ENCODE measurements around the gene PATJ.
"Not testable (repeated sequence)": the region's sequence is repeated elsewhere in the genome, so short reads cannot be mapped to it uniquely, and the experiment has no call there.

Gene PATJ

GRCh38 chr1:62131093-62131725 is 388.9 kb downstream of the PATJ start:
- Histone ChIP-seq H3K9me3 (ENCODE audit: control insufficient read depth, low read length) (no peaks in the 10 kb centered on the region), H3K36me3 (ENCODE audit: control insufficient read depth, insufficient read depth, low read length) (no peaks in the 10 kb centered on the region), H3K27ac (ENCODE audit: insufficient read depth, low read depth, low read length, poor library complexity, severe bottlenecking) (no peak overlapping the region), H3K4me3 (ENCODE audit: insufficient read depth, low read depth, low read length) (no peak overlapping the region), H3K27me3 (ENCODE audit: control insufficient read depth, insufficient read depth, low read length, poor library complexity, severe bottlenecking) (no peaks in the 10 kb centered on the region), H3K4me1 (ENCODE audit: control insufficient read depth, insufficient read depth, low read length) (no peaks in the 10 kb centered on the region)
- WGBS, 2 experiments, result 68 to 71% methylated on average over 6 of the region's 6 CpGs

GRCh38 chr1:62138029-62138428 is 395.7 kb downstream of the PATJ start:
- WGBS, 2 experiments, result 69 to 77% methylated on average over 2 of the region's 3 CpGs
- Histone ChIP-seq H3K9me3 (ENCODE audit: control insufficient read depth, low read length) (no peaks in the 10 kb centered on the region), H3K36me3 (ENCODE audit: control insufficient read depth, insufficient read depth, low read length) (no peaks in the 10 kb centered on the region), H3K27ac (ENCODE audit: insufficient read depth, low read depth, low read length, poor library complexity, severe bottlenecking) (no peak overlapping the region), H3K4me1 (ENCODE audit: control insufficient read depth, insufficient read depth, low read length) (peaks cover 10% of the 10 kb centered on the region), H3K27me3 (ENCODE audit: control insufficient read depth, insufficient read depth, low read length, poor library complexity, severe bottlenecking) (no peaks in the 10 kb centered on the region), H3K4me3 (ENCODE audit: insufficient read depth, low read depth, low read length) (no peak overlapping the region)

GRCh38 chr1:62139410-62139809 is 397.1 kb downstream of the PATJ start:
- H3K9me3 ChIP-seq (ENCODE audit: control insufficient read depth, low read length), result no peaks in the 10 kb centered on the region
- H3K4me1 ChIP-seq (ENCODE audit: control insufficient read depth, insufficient read depth, low read length), result peaks cover 10% of the 10 kb centered on the region
- no peaks in the 10 kb centered on the region for H3K36me3 ChIP-seq (ENCODE audit: control insufficient read depth, insufficient read depth, low read length)
- H3K27ac ChIP-seq (ENCODE audit: insufficient read depth, low read depth, low read length, poor library complexity, severe bottlenecking), result no peak overlapping the region
- no peaks in the 10 kb centered on the region for H3K27me3 ChIP-seq (ENCODE audit: control insufficient read depth, insufficient read depth, low read length, poor library complexity, severe bottlenecking)
- no peak overlapping the region for H3K4me3 ChIP-seq (ENCODE audit: insufficient read depth, low read depth, low read length)
- 75 to 92% methylated on average over 1 of the region's 1 CpG for WGBS, 2 experiments

- Histone ChIP-seq H3K36me3 (ENCODE audit: control insufficient read depth, insufficient read depth, low read length) (no peaks in the 10 kb centered on the region), H3K4me3 (ENCODE audit: insufficient read depth, low read depth, low read length) (no peak overlapping the region), H3K27ac (ENCODE audit: insufficient read depth, low read depth, low read length, poor library complexity, severe bottlenecking) (no peak overlapping the region), H3K27me3 (ENCODE audit: control insufficient read depth, insufficient read depth, low read length, poor library complexity, severe bottlenecking) (no peaks in the 10 kb centered on the region), H3K9me3 (ENCODE audit: control insufficient read depth, low read length) (no peaks in the 10 kb centered on the region), H3K4me1 (ENCODE audit: control insufficient read depth, insufficient read depth, low read length) (peaks cover 10% of the 10 kb centered on the region)
- WGBS, 2 experiments, result 91 to 95% methylated on average over 4 of the region's 4 CpGs
Measured at GRCh38 chr1:62140666-62141065, 398.4 kb downstream of the PATJ start.

GRCh38 chr1:62142496-62142895 is 400.2 kb downstream of the PATJ start:
- no peaks in the 10 kb centered on the region for H3K27me3 ChIP-seq (ENCODE audit: control insufficient read depth, insufficient read depth, low read length, poor library complexity, severe bottlenecking)
- peaks cover 10% of the 10 kb centered on the region for H3K4me1 ChIP-seq (ENCODE audit: control insufficient read depth, insufficient read depth, low read length)
- 21 to 27% methylated on average over 5 of the region's 5 CpGs for WGBS, 2 experiments
- H3K9me3 ChIP-seq (ENCODE audit: control insufficient read depth, low read length), result no peaks in the 10 kb centered on the region
- no peaks in the 10 kb centered on the region for H3K36me3 ChIP-seq (ENCODE audit: control insufficient read depth, insufficient read depth, low read length)
- no peak overlapping the region for H3K27ac ChIP-seq (ENCODE audit: insufficient read depth, low read depth, low read length, poor library complexity, severe bottlenecking)
- H3K4me3 ChIP-seq (ENCODE audit: insufficient read depth, low read depth, low read length), result no peak overlapping the region

- Histone ChIP-seq H3K4me1 (ENCODE audit: control insufficient read depth, insufficient read depth, low read length) (peaks cover 10% of the 10 kb centered on the region), H3K9me3 (ENCODE audit: control insufficient read depth, low read length) (no peaks in the 10 kb centered on the region), H3K27me3 (ENCODE audit: control insufficient read depth, insufficient read depth, low read length, poor library complexity, severe bottlenecking) (no peaks in the 10 kb centered on the region), H3K27ac (ENCODE audit: insufficient read depth, low read depth, low read length, poor library complexity, severe bottlenecking) (no peak overlapping the region), H3K36me3 (ENCODE audit: control insufficient read depth, insufficient read depth, low read length) (no peaks in the 10 kb centered on the region), H3K4me3 (ENCODE audit: insufficient read depth, low read depth, low read length) (no peak overlapping the region)
- 6 to 16% methylated on average over 1 of the region's 1 CpG for WGBS, 2 experiments
Measured at GRCh38 chr1:62144238-62144831, 402.1 kb downstream of the PATJ start.

GRCh38 chr1:62159940-62160348 is 417.7 kb downstream of the PATJ start:
- WGBS, 2 experiments, result 89 to 93% methylated on average over 4 to 6 of the region's 6 CpGs
- Histone ChIP-seq H3K36me3 (ENCODE audit: control insufficient read depth, insufficient read depth, low read length) (no peaks in the 10 kb centered on the region), H3K4me1 (ENCODE audit: control insufficient read depth, insufficient read depth, low read length) (no peaks in the 10 kb centered on the region), H3K9me3 (ENCODE audit: control insufficient read depth, low read length) (no peaks in the 10 kb centered on the region), H3K27ac (ENCODE audit: insufficient read depth, low read depth, low read length, poor library complexity, severe bottlenecking) (no peak overlapping the region), H3K27me3 (ENCODE audit: control insufficient read depth, insufficient read depth, low read length, poor library complexity, severe bottlenecking) (no peaks in the 10 kb centered on the region), H3K4me3 (ENCODE audit: insufficient read depth, low read depth, low read length) (no peak overlapping the region)

GRCh38 chr1:62161711-62162110 is 419.4 kb downstream of the PATJ start:
- H3K36me3 ChIP-seq (ENCODE audit: control insufficient read depth, insufficient read depth, low read length), result no peaks in the 10 kb centered on the region
- H3K9me3 ChIP-seq (ENCODE audit: control insufficient read depth, low read length), result no peaks in the 10 kb centered on the region
- H3K4me3 ChIP-seq (ENCODE audit: insufficient read depth, low read depth, low read length), result no peak overlapping the region
- WGBS, 2 experiments, result 97 to 100% methylated on average over 1 of the region's 1 CpG
- no peaks in the 10 kb centered on the region for H3K27me3 ChIP-seq (ENCODE audit: control insufficient read depth, insufficient read depth, low read length, poor library complexity, severe bottlenecking)
- no peak overlapping the region for H3K27ac ChIP-seq (ENCODE audit: insufficient read depth, low read depth, low read length, poor library complexity, severe bottlenecking)
- no peaks in the 10 kb centered on the region for H3K4me1 ChIP-seq (ENCODE audit: control insufficient read depth, insufficient read depth, low read length)

- H3K4me1 ChIP-seq (ENCODE audit: control insufficient read depth, insufficient read depth, low read length); H3K36me3 ChIP-seq (ENCODE audit: control insufficient read depth, insufficient read depth, low read length); H3K27me3 ChIP-seq (ENCODE audit: control insufficient read depth, insufficient read depth, low read length, poor library complexity, severe bottlenecking); H3K27ac ChIP-seq (ENCODE audit: insufficient read depth, low read depth, low read length, poor library complexity, severe bottlenecking); H3K4me3 ChIP-seq (ENCODE audit: insufficient read depth, low read depth, low read length); H3K9me3 ChIP-seq (ENCODE audit: control insufficient read depth, low read length): not testable (repeated sequence)
- WGBS, 2 experiments, result 91 to 93% methylated on average over 10 of the region's 10 CpGs
Measured at GRCh38 chr1:62170380-62170779, 428.1 kb downstream of the PATJ start.

GRCh38 chr1:62175568-62176179 is 433.4 kb downstream of the PATJ start:
- no peak overlapping the region for H3K4me3 ChIP-seq (ENCODE audit: insufficient read depth, low read depth, low read length)
- WGBS, 2 experiments, result 53% methylated on average over 9 of the region's 9 CpGs
- H3K27ac ChIP-seq (ENCODE audit: insufficient read depth, low read depth, low read length, poor library complexity, severe bottlenecking), result no peak overlapping the region
- no peaks in the 10 kb centered on the region for H3K4me1 ChIP-seq (ENCODE audit: control insufficient read depth, insufficient read depth, low read length)
- H3K36me3 ChIP-seq (ENCODE audit: control insufficient read depth, insufficient read depth, low read length), result no peaks in the 10 kb centered on the region
- no peaks in the 10 kb centered on the region for H3K9me3 ChIP-seq (ENCODE audit: control insufficient read depth, low read length)
- H3K27me3 ChIP-seq (ENCODE audit: control insufficient read depth, insufficient read depth, low read length, poor library complexity, severe bottlenecking), result no peaks in the 10 kb centered on the region

Data from ectodermal cell (in vitro differentiated cells).